Measurements from ENCODE around the gene PLET1.

The PLET1 gene, protein sequence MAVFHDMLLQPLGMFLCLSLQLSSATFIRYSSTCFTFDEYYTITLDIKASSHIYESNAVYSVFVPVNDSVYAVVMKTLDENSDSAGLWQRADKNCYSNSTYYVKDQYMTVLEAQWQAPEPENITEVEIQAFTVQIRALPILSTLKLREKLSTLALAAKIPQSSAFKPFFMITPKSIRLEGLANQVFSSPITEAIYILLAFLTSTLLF

DNA sequence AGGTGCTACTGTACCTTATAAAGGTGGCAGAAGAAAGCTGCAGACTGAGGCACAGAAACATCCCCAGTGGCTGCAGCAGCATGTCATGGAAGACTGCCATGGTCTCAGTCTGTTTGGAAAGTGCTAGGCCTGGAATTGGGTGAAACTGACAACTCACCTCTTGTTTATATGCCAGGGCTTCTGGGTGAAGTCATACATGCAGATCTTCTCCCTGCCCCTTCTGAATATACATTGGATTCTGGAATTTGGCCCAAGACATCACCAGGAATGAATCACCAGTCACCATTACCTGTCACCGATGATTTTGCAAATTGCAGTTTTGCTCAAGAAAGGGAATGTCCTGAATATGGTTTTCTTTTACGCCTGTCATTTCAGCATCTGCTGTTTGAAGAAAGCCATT is at the start of gene PLET1:
PLET1 (minus strand) TSS at position 371 of the 400 bp plus-strand sequence; CDS start at position 100, 271 bp downstream.
- no peak within 1 kb of the TSS for H3K9ac ChIP-seq (ENCODE audit: low read depth in 1 of 2, low read length in 2 of 2)
- H3K27ac ChIP-seq (ENCODE audit: low read depth, low read length) = no peak within 1 kb of the TSS
- H3K4me1 ChIP-seq (ENCODE audit: control insufficient read depth in 1 of 2, insufficient read depth in 2 of 2, low read length in 2 of 2) = no peaks in the 10 kb centered on the region
- H3K4me3 ChIP-seq (ENCODE audit: low read depth in 1 of 2, low read length in 2 of 2) = no peak within 1 kb of the TSS
- no peaks in the 10 kb centered on the region for H3K36me3 ChIP-seq (ENCODE audit: control insufficient read depth in 1 of 2, insufficient read depth in 2 of 2, low read length in 2 of 2)
- no peaks in the 10 kb centered on the region for H3K27me3 ChIP-seq (ENCODE audit: control insufficient read depth in 1 of 2, insufficient read depth in 2 of 2, low read length in 2 of 2)
- no peaks in the 10 kb centered on the region for H3K9me3 ChIP-seq (ENCODE audit: control insufficient read depth in 1 of 2, low read length in 2 of 2)

DNA sequence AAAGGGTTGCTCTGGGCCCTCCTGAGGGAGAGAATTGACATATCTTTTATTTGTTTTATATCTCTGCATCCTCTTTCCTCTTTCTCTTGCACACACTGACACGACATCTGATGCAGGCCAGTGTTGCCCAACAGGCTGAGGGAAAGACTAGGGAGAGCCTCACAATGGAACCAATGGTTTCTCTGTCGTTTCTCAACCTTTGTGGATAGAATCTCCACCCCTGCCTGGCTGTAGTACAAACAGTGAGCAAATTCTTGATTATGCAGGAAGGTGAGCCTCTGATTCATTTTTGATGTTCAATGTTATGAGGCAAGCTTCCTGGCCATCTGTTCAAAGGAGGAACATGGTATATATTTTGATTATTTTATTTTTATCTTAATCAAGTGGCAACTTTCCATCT is 49.8 kb upstream of the PLET1 start:
- no peaks in the 10 kb centered on the region for H3K36me3 ChIP-seq (ENCODE audit: control insufficient read depth in 1 of 2, insufficient read depth in 2 of 2, low read length in 2 of 2)
- peaks cover 0 to 3% of the 10 kb centered on the region in 2 donors for H3K9me3 ChIP-seq (ENCODE audit: control insufficient read depth in 1 of 2, low read length in 2 of 2)
- no peaks in the 10 kb centered on the region for H3K27me3 ChIP-seq (ENCODE audit: control insufficient read depth in 1 of 2, insufficient read depth in 2 of 2, low read length in 2 of 2)
- no peaks in the 10 kb centered on the region for H3K4me1 ChIP-seq (ENCODE audit: control insufficient read depth in 1 of 2, insufficient read depth in 2 of 2, low read length in 2 of 2)
- H3K27ac ChIP-seq (ENCODE audit: low read depth, low read length) = no peak overlapping the region
- no peak overlapping the region for H3K9ac ChIP-seq (ENCODE audit: low read depth in 1 of 2, low read length in 2 of 2)
- H3K4me3 ChIP-seq (ENCODE audit: low read depth in 1 of 2, low read length in 2 of 2) = no peak overlapping the region

DNA sequence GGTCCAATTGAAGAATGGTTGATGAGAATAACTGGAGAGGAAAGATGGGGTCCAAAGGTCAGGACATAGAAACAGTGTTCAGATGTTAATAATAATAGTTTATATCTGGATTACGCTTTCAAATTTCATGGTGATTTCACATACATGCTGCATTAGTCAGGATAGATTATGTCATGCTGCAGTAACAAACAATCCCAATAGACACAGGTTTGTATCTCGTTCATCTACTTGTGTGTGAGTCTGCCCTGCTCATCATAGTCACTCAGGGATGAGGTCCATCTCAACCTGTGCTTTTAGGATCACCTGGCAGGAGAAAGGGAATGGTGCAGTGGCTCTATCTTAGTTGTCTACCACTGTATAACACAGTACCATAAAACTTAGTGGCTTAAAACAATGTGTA is 48.0 kb upstream of the PLET1 start:
- Histone ChIP-seq H3K27ac (ENCODE audit: low read depth, low read length) (no peak overlapping the region), H3K4me1 (ENCODE audit: control insufficient read depth in 1 of 2, insufficient read depth in 2 of 2, low read length in 2 of 2) (no peaks in the 10 kb centered on the region), H3K4me3 (ENCODE audit: low read depth in 1 of 2, low read length in 2 of 2) (no peak overlapping the region), H3K9ac (ENCODE audit: low read depth in 1 of 2, low read length in 2 of 2) (no peak overlapping the region), H3K36me3 (ENCODE audit: control insufficient read depth in 1 of 2, insufficient read depth in 2 of 2, low read length in 2 of 2) (no peaks in the 10 kb centered on the region), H3K27me3 (ENCODE audit: control insufficient read depth in 1 of 2, insufficient read depth in 2 of 2, low read length in 2 of 2) (no peaks in the 10 kb centered on the region), H3K9me3 (ENCODE audit: control insufficient read depth in 1 of 2, low read length in 2 of 2) (peaks cover 0 to 3% of the 10 kb centered on the region in 2 donors)

DNA sequence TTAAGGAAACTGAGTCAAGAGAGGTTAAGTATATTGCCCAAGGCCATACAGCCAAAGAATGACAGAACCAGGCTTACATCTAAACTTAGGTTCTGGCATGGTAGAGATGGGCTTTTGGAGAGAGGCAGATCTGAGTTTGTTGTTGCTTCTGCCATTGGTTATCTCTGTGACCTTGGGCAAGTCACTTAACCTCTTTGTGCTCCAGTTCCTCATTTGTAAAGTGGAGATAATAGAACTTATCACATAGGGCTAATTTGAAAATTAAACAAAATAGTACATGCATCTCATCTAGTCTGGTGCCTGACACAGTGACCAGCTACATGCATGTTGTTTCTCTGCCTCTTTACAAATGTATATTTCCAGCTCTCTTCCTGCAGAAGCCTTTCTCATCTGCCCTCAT is 47.0 kb upstream of the PLET1 start:
- Histone ChIP-seq H3K9me3 (ENCODE audit: control insufficient read depth in 1 of 2, low read length in 2 of 2) (peaks cover 0 to 3% of the 10 kb centered on the region in 2 donors), H3K27me3 (ENCODE audit: control insufficient read depth in 1 of 2, insufficient read depth in 2 of 2, low read length in 2 of 2) (no peaks in the 10 kb centered on the region), H3K27ac (ENCODE audit: low read depth, low read length) (no peak overlapping the region), H3K4me1 (ENCODE audit: control insufficient read depth in 1 of 2, insufficient read depth in 2 of 2, low read length in 2 of 2) (peaks cover 0 to under 1% of the 10 kb centered on the region in 2 donors), H3K4me3 (ENCODE audit: low read depth in 1 of 2, low read length in 2 of 2) (no peak overlapping the region), H3K9ac (ENCODE audit: low read depth in 1 of 2, low read length in 2 of 2) (no peak overlapping the region), H3K36me3 (ENCODE audit: control insufficient read depth in 1 of 2, insufficient read depth in 2 of 2, low read length in 2 of 2) (no peaks in the 10 kb centered on the region)

DNA sequence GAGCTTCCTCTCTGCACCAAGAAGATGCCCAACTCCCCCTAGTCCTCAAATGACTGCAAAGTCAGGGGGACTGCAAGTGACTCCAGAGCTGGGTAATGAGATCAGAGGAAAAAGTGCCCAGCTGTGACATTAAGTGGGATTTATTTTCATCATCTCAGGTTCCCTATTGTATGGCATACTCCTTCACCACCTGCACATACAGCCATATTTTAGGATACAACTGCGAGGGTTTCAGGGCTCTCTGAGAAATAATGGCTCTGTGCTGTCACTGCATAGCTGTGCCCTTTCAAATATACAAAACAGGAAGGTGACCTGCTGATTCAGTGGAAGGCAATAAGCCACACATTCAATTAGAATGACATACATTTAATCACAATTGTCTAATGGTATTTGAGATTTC is 45.6 kb upstream of the PLET1 start:
- H3K9ac ChIP-seq (ENCODE audit: low read depth in 1 of 2, low read length in 2 of 2) = no peak overlapping the region
- H3K27ac ChIP-seq (ENCODE audit: low read depth, low read length) = no peak overlapping the region
- peaks cover 0 to 6% of the 10 kb centered on the region in 2 donors for H3K4me1 ChIP-seq (ENCODE audit: control insufficient read depth in 1 of 2, insufficient read depth in 2 of 2, low read length in 2 of 2)
- H3K9me3 ChIP-seq (ENCODE audit: control insufficient read depth in 1 of 2, low read length in 2 of 2) = peaks cover 0 to 3% of the 10 kb centered on the region in 2 donors
- H3K36me3 ChIP-seq (ENCODE audit: control insufficient read depth in 1 of 2, insufficient read depth in 2 of 2, low read length in 2 of 2) = no peaks in the 10 kb centered on the region
- no peak overlapping the region for H3K4me3 ChIP-seq (ENCODE audit: low read depth in 1 of 2, low read length in 2 of 2)
- H3K27me3 ChIP-seq (ENCODE audit: control insufficient read depth in 1 of 2, insufficient read depth in 2 of 2, low read length in 2 of 2) = no peaks in the 10 kb centered on the region

DNA sequence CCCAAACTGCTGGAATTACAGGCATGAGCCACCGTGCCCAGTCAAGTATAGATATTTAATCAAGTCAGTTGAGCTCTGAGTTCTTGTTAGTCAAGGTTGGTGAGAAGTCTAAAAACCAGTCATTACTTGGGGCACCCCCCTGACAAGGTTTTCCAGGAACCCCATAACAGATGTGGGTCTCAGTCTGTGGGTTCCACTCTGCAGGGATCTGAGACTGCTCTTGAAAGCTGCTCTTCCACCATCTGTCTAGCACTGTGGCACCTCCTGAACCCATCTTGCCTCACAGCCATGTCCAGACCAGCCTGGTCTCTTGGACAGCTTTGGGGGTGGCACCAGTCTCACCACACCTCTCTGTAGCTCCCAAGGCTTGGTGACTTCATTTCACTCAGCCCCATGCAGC is 44.3 kb upstream of the PLET1 start:
- Histone ChIP-seq H3K9me3 (ENCODE audit: control insufficient read depth in 1 of 2, low read length in 2 of 2) (peaks cover 0 to 3% of the 10 kb centered on the region in 2 donors), H3K4me3 (ENCODE audit: low read depth in 1 of 2, low read length in 2 of 2) (no peak overlapping the region), H3K4me1 (ENCODE audit: control insufficient read depth in 1 of 2, insufficient read depth in 2 of 2, low read length in 2 of 2) (peaks cover 0 to 6% of the 10 kb centered on the region in 2 donors), H3K27ac (ENCODE audit: low read depth, low read length) (no peak overlapping the region), H3K27me3 (ENCODE audit: control insufficient read depth in 1 of 2, insufficient read depth in 2 of 2, low read length in 2 of 2) (no peaks in the 10 kb centered on the region), H3K9ac (ENCODE audit: low read depth in 1 of 2, low read length in 2 of 2) (no peak overlapping the region), H3K36me3 (ENCODE audit: control insufficient read depth in 1 of 2, insufficient read depth in 2 of 2, low read length in 2 of 2) (no peaks in the 10 kb centered on the region)

DNA sequence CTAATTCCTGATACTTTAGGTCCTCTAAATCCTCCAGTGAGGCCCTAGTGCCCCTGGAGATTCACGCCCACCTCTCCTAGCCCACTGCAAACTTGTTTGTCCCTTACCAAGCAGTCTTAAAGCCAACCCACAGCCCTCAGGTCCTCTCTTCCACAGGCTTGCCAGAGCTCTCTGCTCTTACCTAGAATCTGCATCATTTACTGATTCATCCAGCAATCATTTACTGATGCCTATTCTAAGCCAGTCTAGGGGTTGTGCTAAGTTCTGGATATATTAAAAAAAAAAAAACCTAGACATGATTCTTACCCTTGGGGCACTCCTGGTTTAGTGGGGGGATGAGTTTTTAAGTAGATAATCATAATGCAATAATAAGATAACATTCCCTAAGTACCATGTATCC is 43.0 kb upstream of the PLET1 start:
- peaks cover 0 to 6% of the 10 kb centered on the region in 2 donors for H3K4me1 ChIP-seq (ENCODE audit: control insufficient read depth in 1 of 2, insufficient read depth in 2 of 2, low read length in 2 of 2)
- no peaks in the 10 kb centered on the region for H3K36me3 ChIP-seq (ENCODE audit: control insufficient read depth in 1 of 2, insufficient read depth in 2 of 2, low read length in 2 of 2)
- peaks cover 0 to 1% of the 10 kb centered on the region in 2 donors for H3K9me3 ChIP-seq (ENCODE audit: control insufficient read depth in 1 of 2, low read length in 2 of 2)
- no peak overlapping the region for H3K9ac ChIP-seq (ENCODE audit: low read depth in 1 of 2, low read length in 2 of 2)
- no peak overlapping the region for H3K4me3 ChIP-seq (ENCODE audit: low read depth in 1 of 2, low read length in 2 of 2)
- no peaks in the 10 kb centered on the region for H3K27me3 ChIP-seq (ENCODE audit: control insufficient read depth in 1 of 2, insufficient read depth in 2 of 2, low read length in 2 of 2)
- H3K27ac ChIP-seq (ENCODE audit: low read depth, low read length) = no peak overlapping the region

DNA sequence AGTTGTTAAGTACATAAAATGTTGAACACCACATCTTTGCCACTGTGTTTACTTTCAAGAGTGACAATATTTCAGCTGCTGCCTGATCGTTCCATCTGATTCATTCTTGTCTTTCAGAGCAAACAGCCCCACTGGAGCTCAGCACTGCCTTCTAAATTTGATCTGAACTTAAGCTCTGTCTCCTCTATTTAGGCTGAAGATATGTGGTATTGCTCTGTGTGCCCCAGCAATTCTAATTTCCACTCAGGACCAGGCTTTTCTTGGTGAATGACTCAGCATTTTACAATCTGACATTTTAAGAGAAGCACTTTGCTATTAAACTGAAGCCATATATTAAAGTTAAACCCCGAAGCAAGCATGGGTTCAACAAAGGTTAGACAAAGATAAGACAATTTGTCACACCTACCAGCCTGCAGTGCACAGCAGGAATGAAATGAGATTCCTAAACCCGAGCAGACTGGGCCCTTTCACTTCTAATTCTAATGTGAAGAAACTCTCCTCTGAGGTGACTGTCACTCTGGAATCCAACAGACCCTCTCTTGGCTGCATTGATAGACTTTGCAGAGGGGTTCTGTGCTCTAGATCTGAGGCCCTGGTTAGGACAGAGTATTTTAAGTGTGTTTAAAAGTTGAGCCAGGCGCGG is 41.7 kb upstream of the PLET1 start:
- H3K4me1 ChIP-seq (ENCODE audit: control insufficient read depth in 1 of 2, insufficient read depth in 2 of 2, low read length in 2 of 2) = peaks cover 0 to 6% of the 10 kb centered on the region in 2 donors
- H3K27me3 ChIP-seq (ENCODE audit: control insufficient read depth in 1 of 2, insufficient read depth in 2 of 2, low read length in 2 of 2) = no peaks in the 10 kb centered on the region
- H3K9me3 ChIP-seq (ENCODE audit: control insufficient read depth in 1 of 2, low read length in 2 of 2) = no peaks in the 10 kb centered on the region
- no peak overlapping the region for H3K4me3 ChIP-seq (ENCODE audit: low read depth in 1 of 2, low read length in 2 of 2)
- H3K27ac ChIP-seq (ENCODE audit: low read depth, low read length) = no peak overlapping the region
- H3K36me3 ChIP-seq (ENCODE audit: control insufficient read depth in 1 of 2, insufficient read depth in 2 of 2, low read length in 2 of 2) = no peaks in the 10 kb centered on the region
- no peak overlapping the region for H3K9ac ChIP-seq (ENCODE audit: low read depth in 1 of 2, low read length in 2 of 2)

DNA sequence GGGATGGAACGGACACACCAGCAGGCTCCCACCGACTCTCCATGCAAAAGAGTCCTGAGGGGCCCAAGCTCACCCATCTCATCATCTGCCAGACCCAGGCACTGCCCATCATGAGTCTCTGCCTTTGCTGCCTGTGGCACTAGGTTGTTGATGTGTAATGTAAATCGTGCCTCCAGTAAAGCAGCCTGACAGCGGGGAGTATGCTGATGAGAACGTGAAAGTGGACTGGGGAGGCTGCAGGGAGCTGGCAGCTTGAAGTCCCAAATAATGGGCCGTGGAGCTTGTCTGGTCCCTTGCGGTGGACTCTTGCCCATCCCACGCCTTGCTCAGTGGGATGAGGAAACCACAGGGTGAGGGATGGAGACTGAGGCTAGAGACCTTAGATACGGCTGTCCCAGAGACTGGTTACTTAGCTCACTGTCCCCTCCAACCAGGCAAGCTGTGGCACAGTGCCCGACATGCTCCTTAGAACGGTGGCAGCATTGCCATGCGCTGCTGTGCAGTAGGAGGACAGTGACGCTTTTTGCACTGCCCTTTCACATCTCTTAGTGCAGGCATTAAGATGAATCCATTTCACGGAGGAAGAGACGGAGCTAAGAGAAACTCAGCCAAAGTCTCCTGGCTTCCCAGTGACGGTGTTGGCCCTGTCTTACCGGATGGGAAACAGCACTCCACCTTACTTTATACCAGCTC is 39.6 kb upstream of the PLET1 start:
- H3K4me1 ChIP-seq (ENCODE audit: control insufficient read depth in 1 of 2, insufficient read depth in 2 of 2, low read length in 2 of 2) = peaks cover 0 to 6% of the 10 kb centered on the region in 2 donors
- H3K9me3 ChIP-seq (ENCODE audit: control insufficient read depth in 1 of 2, low read length in 2 of 2) = no peaks in the 10 kb centered on the region
- no peak overlapping the region for H3K4me3 ChIP-seq (ENCODE audit: low read depth in 1 of 2, low read length in 2 of 2)
- no peaks in the 10 kb centered on the region for H3K36me3 ChIP-seq (ENCODE audit: control insufficient read depth in 1 of 2, insufficient read depth in 2 of 2, low read length in 2 of 2)
- H3K27me3 ChIP-seq (ENCODE audit: control insufficient read depth in 1 of 2, insufficient read depth in 2 of 2, low read length in 2 of 2) = no peaks in the 10 kb centered on the region
- H3K27ac ChIP-seq (ENCODE audit: low read depth, low read length) = no peak overlapping the region
- no peak overlapping the region for H3K9ac ChIP-seq (ENCODE audit: low read depth in 1 of 2, low read length in 2 of 2)

DNA sequence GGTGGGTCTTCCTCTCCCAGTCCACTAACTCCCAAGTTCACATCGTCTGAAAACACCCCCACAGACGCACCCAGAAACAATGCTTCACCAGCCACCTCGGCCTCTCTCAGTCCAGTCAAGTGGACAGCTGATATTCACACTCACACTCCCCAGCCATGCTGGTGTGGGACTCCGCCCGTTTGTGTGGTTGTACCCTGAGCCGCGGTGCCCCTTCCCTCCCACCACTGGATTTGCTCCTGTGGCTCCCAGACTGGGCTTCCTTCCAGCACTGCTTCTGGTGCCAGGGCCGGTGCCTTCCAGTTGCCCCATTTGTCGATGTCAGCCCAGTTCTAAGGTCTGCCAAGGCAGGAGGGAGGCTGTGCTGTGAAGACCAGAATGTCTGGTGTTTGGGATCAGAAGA is 37.9 kb upstream of the PLET1 start:
- no peak overlapping the region for H3K4me3 ChIP-seq (ENCODE audit: low read depth in 1 of 2, low read length in 2 of 2)
- H3K27ac ChIP-seq (ENCODE audit: low read depth, low read length) = no peak overlapping the region
- peaks cover 0 to 9% of the 10 kb centered on the region in 2 donors for H3K4me1 ChIP-seq (ENCODE audit: control insufficient read depth in 1 of 2, insufficient read depth in 2 of 2, low read length in 2 of 2)
- no peaks in the 10 kb centered on the region for H3K36me3 ChIP-seq (ENCODE audit: control insufficient read depth in 1 of 2, insufficient read depth in 2 of 2, low read length in 2 of 2)
- no peaks in the 10 kb centered on the region for H3K27me3 ChIP-seq (ENCODE audit: control insufficient read depth in 1 of 2, insufficient read depth in 2 of 2, low read length in 2 of 2)
- no peak overlapping the region for H3K9ac ChIP-seq (ENCODE audit: low read depth in 1 of 2, low read length in 2 of 2)
- H3K9me3 ChIP-seq (ENCODE audit: control insufficient read depth in 1 of 2, low read length in 2 of 2) = no peaks in the 10 kb centered on the region

Data from duodenal mucosa (tissue), 2 donors.